PFSK-1 (cell line): ENCODE measurements around the gene PYGO1.

Source experiments
- POLR2AphosphoS5 ChIP-seq: IDR thresholded peaks from 2 replicates; pipeline ENCODE4 v1.6.1; 2012; ENCODE audit warnings: low read depth, mild to moderate bottlenecking, control low read depth, low read length, moderate library complexity
- SIN3A ChIP-seq: IDR thresholded peaks from 2 replicates; pipeline ENCODE4 v1.6.1; 2012; ENCODE audit warnings: mild to moderate bottlenecking, low read length, moderate library complexity, borderline replicate concordance; ENCODE audit not compliant: insufficient read depth
- TAF1 ChIP-seq: IDR thresholded peaks from 2 replicates; pipeline ENCODE4 v1.6.1; 2012; ENCODE audit warnings: low read length, control low read depth, borderline replicate concordance; ENCODE audit not compliant: insufficient read depth
- TF ChIP-seq, protein P1 (sequence below), 2 experiments: IDR thresholded peaks; 2 replicates each; pipeline versions ENCODE4 v1.6.1 to v1.8.0; 2011 to 2012; ENCODE audit warnings: low read depth in 2 of 2, low read length in 2 of 2, control low read depth in 1 of 2, inconsistent platforms in 1 of 2, mild to moderate bottlenecking in 1 of 2, moderate library complexity in 1 of 2; ENCODE audit not compliant: insufficient read depth in 1 of 2

DNA sequence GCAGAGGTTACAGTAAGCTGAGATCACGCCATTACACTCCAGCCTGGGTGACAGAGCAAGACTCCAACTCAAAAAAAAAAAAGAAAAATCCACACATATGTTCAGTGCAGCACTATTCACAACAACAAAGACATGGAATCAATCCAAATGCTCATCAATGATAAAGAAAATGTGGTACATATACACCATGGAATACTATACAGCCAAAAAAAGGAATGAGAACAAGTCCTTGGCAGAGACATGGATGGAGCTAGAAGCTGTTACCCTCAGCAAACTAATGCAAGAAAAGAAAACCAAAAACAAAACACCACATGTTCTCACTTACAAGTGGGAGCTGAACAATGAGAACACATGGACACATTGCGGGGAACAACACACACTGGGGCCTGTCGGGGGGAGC lies 25.5 kb downstream of the PYGO1 start:
- TF ChIP-seq TAF1: no peak
- no peak for TF ChIP-seq POLR2AphosphoS5
- no peak for TF ChIP-seq SIN3A
- TF ChIP-seq, protein P1, sequence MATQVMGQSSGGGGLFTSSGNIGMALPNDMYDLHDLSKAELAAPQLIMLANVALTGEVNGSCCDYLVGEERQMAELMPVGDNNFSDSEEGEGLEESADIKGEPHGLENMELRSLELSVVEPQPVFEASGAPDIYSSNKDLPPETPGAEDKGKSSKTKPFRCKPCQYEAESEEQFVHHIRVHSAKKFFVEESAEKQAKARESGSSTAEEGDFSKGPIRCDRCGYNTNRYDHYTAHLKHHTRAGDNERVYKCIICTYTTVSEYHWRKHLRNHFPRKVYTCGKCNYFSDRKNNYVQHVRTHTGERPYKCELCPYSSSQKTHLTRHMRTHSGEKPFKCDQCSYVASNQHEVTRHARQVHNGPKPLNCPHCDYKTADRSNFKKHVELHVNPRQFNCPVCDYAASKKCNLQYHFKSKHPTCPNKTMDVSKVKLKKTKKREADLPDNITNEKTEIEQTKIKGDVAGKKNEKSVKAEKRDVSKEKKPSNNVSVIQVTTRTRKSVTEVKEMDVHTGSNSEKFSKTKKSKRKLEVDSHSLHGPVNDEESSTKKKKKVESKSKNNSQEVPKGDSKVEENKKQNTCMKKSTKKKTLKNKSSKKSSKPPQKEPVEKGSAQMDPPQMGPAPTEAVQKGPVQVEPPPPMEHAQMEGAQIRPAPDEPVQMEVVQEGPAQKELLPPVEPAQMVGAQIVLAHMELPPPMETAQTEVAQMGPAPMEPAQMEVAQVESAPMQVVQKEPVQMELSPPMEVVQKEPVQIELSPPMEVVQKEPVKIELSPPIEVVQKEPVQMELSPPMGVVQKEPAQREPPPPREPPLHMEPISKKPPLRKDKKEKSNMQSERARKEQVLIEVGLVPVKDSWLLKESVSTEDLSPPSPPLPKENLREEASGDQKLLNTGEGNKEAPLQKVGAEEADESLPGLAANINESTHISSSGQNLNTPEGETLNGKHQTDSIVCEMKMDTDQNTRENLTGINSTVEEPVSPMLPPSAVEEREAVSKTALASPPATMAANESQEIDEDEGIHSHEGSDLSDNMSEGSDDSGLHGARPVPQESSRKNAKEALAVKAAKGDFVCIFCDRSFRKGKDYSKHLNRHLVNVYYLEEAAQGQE (IDR thresholded peaks at IDR 0.05; ENCODE audit: insufficient read depth in 1 of 2, low read depth in 2 of 2, low read length in 2 of 2): no peak
